ENCODE results near the gene STK16. TPM values are rescaled to one million over a fixed set of nuclear protein-coding genes. Genes with fewer than 3 reads are reported as not detected.
A peak's percentile ranks its signal among the peaks of the same experiment; 100 is the strongest.

The STK16 gene
- total RNA-seq, 1 experiment from 2014 or later, result 21.6 TPM

- Histone ChIP-seq H3K4me2 (ENCODE audit: insufficient read depth, insufficient read length, low read length) (peak overlapping the region; percentile 75), H2BK12ac (ENCODE audit: insufficient read length, low read depth, low read length) (no peak overlapping the region), H3K23me2 (ENCODE audit: insufficient read length, low read depth, low read length, poor library complexity, severe bottlenecking) (peaks cover 7% of the 10 kb centered on the region), H3K56ac (ENCODE audit: insufficient read length, low read depth, low read length) (no peak overlapping the region), H2BK5ac (ENCODE audit: insufficient read length, low read length) (no peak overlapping the region), H4K20me1 (ENCODE audit: control insufficient read depth, insufficient read depth, insufficient read length) (no peaks in the 10 kb centered on the region), H3K79me1 (ENCODE audit: insufficient read depth, low read depth, low read length, poor library complexity, severe bottlenecking) (no peaks in the 10 kb centered on the region), H3K23ac (ENCODE audit: insufficient read length, low read depth, low read length) (no peak overlapping the region), H3K27ac (ENCODE audit: insufficient read length, low read depth, low read length) (no peak overlapping the region), H2AFZ (ENCODE audit: low read length) (no peak overlapping the region), H3K14ac (ENCODE audit: insufficient read depth, low read length) (no peak overlapping the region), H2AK5ac (ENCODE audit: insufficient read length, low read length) (no peak overlapping the region), H3T11ph (ENCODE audit: low read length) (no peak overlapping the region), H3K4ac (ENCODE audit: low read depth, low read length) (no peak overlapping the region), H2BK15ac (ENCODE audit: low read depth, low read length) (no peak overlapping the region), H3K27me3 (ENCODE audit: insufficient read depth, low read length) (no peaks in the 10 kb centered on the region), H3K18ac (ENCODE audit: insufficient read length, low read depth, low read length) (peak overlapping the region; percentile 29), H4K5ac (ENCODE audit: insufficient read length, low read depth, low read length) (no peak overlapping the region), H3K4me1 (ENCODE audit: insufficient read depth, low read length) (no peaks in the 10 kb centered on the region), H4K8ac (replicated peaks; ENCODE audit: insufficient read length, low read depth, low read length) (no peak overlapping the region), H2BK20ac (ENCODE audit: low read depth, low read length, poor library complexity, severe bottlenecking) (no peak overlapping the region), H2BK120ac (ENCODE audit: low read depth, low read length, poor library complexity, severe bottlenecking) (no peak overlapping the region), H3K9me3 (ENCODE audit: control insufficient read depth, low read depth, low read length) (no peaks in the 10 kb centered on the region), H3K79me2 (ENCODE audit: insufficient read depth, low read length) (no peaks in the 10 kb centered on the region), H3K9ac (ENCODE audit: extremely low read depth, insufficient read length, low read length) (peak overlapping the region; percentile 72), H4K91ac (ENCODE audit: insufficient read length, low read depth, low read length) (no peak overlapping the region)
- H3K4me1 Mint-ChIP-seq, result peaks cover 19 to 23% of the 10 kb centered on the region in 2 experiments
- peaks cover 3% of the 10 kb centered on the region; the same call in 1 of the 2 replicates for H3K27me3 Mint-ChIP-seq (ENCODE audit: low read depth)
- H3K9me3 Mint-ChIP-seq, result no peaks in the 10 kb centered on the region
- DNase-seq, result peak; percentile 84
- peak overlapping the region; percentile 85 to 91 for H3K4me3 Mint-ChIP-seq
- no peak for TF ChIP-seq CTCF (conservative IDR thresholded peaks at IDR 0.05)
- H3K36me3 Mint-ChIP-seq (ENCODE audit: insufficient read depth in 1 of 3, low read depth in 3 of 3), result peaks cover 23 to 59% (median 53%) of the 10 kb centered on the region in 3 experiments
- peak overlapping the region; percentile 66 to 97 (median 79); a peak in 4 of 7 replicates for H3K27ac Mint-ChIP-seq
- WGBS (ENCODE audit: extremely low coverage, insufficient read length, low lambda C conversion rate), result no CpG with 5 or more reads among the region's 37 CpGs
Measured at GRCh38 chr2:219218217-219218731, 27.0 kb upstream of the STK16 start.
